Medulla oblongata (tissue), 1 donor: ENCODE measurements around the gene ACTMAP.
"Not testable (repeated sequence)": the region's sequence is repeated elsewhere in the genome, so short reads cannot be mapped to it uniquely, and the experiment has no call there.

Experiments used
- DNase-seq: peaks from one replicate; pipeline ENCODE4 v3.0.0-alpha.2; 2015; ENCODE audit errors: extremely low spot score

The ACTMAP gene

GRCh38 chr19:40750058-40750873 is at the start of gene ACTMAP:
Gene ACTMAP (minus strand): TSS chr19:40750477. CDS start chr19:40749803, 674 bp downstream.
- peak; percentile 100 for DNase-seq

- no peak for DNase-seq
Observed at GRCh38 chr19:40799558-40800338, 49.5 kb upstream of the ACTMAP start.

- peak; percentile 100 for DNase-seq
Observed at GRCh38 chr19:40798683-40799557, 48.6 kb upstream of the ACTMAP start, which contains the start of gene EGLN2. Gene EGLN2 (plus strand): TSS chr19:40799191. CDS start chr19:40800573, 1,382 bp downstream.

GRCh38 chr19:40797963-40798682 is 47.8 kb upstream of the ACTMAP start:
- DNase-seq, result peak; percentile 14

GRCh38 chr19:40797166-40797962 is 47.1 kb upstream of the ACTMAP start:
- DNase-seq, result no peak

GRCh38 chr19:40791996-40792395 is 41.7 kb upstream of the ACTMAP start:
- DNase-seq, result no peak

- DNase-seq, result no peak
Observed at GRCh38 chr19:40791349-40791748, 41.1 kb upstream of the ACTMAP start.

GRCh38 chr19:40786060-40787037 is 36.1 kb upstream of the ACTMAP start:
- no peak for DNase-seq

GRCh38 chr19:40785526-40785925 is 35.2 kb upstream of the ACTMAP start:
- no peak for DNase-seq

- not testable (repeated sequence) for DNase-seq
Observed at GRCh38 chr19:40784146-40784545, 33.9 kb upstream of the ACTMAP start.

- DNase-seq, result no peak
Observed at GRCh38 chr19:40783711-40784110, 33.4 kb upstream of the ACTMAP start.

- DNase-seq, result no peak
Observed at GRCh38 chr19:40781140-40781539, 30.9 kb upstream of the ACTMAP start.

- DNase-seq, result no peak
Observed at GRCh38 chr19:40780582-40780981, 30.3 kb upstream of the ACTMAP start.

- no peak for DNase-seq
Observed at GRCh38 chr19:40778706-40779284, 28.5 kb upstream of the ACTMAP start.

- DNase-seq, result peak; percentile 100
Observed at GRCh38 chr19:40777937-40778705, 27.8 kb upstream of the ACTMAP start, which contains the start of gene RAB4B. Gene RAB4B (plus strand): TSS chr19:40778247. CDS start chr19:40778376, 129 bp downstream.

GRCh38 chr19:40777645-40777936 is 27.3 kb upstream of the ACTMAP start:
- no peak for DNase-seq

- peak; percentile 99 for DNase-seq
Observed at GRCh38 chr19:40776932-40777644, 26.8 kb upstream of the ACTMAP start.
